Measurements from ENCODE around the gene BSN.

BSN gene

GRCh38 chr3:49712166-49712565 is 157.9 kb downstream of the BSN start:
- TF ChIP-seq TAF1 (IDR thresholded peaks at IDR 0.05; ENCODE audit: borderline replicate concordance, insufficient read depth, low read length) (no peak), REST (IDR thresholded peaks at IDR 0.05; ENCODE audit: insufficient read depth in 1 of 2, low read depth in 2 of 2, low read length in 2 of 2) (no peak), POLR2AphosphoS5 (IDR thresholded peaks at IDR 0.05; ENCODE audit: low read depth, low read length) (no peak), FOXP2 (optimal IDR thresholded peaks at IDR 0.05; ENCODE audit: borderline replicate concordance, extremely low read depth, extremely low read length, insufficient read depth) (no peak), SIN3A (IDR thresholded peaks at IDR 0.05; ENCODE audit: borderline replicate concordance, insufficient read depth, low read length) (no peak)

DNA sequence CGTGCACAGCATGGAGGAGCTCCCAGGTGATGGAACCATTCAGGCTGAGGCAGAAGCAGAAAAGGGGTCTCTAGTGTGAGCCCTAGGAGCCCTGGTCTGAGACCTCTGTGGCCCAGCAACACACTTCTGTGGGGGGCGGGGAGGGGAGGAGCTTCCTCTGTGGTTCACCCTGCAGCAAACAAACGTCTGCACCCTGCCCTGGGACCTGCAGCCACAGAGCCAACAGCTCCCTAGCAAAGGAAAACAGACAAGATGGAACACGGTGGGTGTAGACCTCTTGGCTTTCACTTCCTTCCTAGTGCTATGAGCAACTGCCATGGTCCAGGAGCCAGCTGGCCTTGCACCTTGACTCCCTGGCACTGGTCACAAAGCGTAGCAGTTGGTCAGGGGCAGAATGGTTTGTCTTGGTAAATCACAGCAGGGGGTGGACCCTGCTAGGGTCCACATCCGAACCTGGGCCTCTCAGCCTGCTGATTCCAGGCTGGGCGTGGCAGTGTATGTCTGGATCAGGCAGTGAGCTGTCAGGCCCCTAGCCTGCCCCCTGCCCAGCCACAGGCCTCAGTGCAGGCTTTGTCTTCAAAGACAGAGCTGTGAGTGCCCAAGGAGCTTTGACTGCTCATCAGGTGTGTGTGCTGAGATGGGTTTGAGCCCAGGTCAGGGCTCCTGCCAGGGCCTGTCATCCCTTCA is 158.5 kb downstream of the BSN start:
- TF ChIP-seq TAF1 (IDR thresholded peaks at IDR 0.05; ENCODE audit: borderline replicate concordance, insufficient read depth, low read length), result no peak
- no peak for TF ChIP-seq POLR2AphosphoS5 (IDR thresholded peaks at IDR 0.05; ENCODE audit: low read depth, low read length)
- no peak for TF ChIP-seq SIN3A (IDR thresholded peaks at IDR 0.05; ENCODE audit: borderline replicate concordance, insufficient read depth, low read length)
- TF ChIP-seq REST (IDR thresholded peaks at IDR 0.05; ENCODE audit: insufficient read depth in 1 of 2, low read depth in 2 of 2, low read length in 2 of 2), result no peak
- no peak for TF ChIP-seq FOXP2 (optimal IDR thresholded peaks at IDR 0.05; ENCODE audit: borderline replicate concordance, extremely low read depth, extremely low read length, insufficient read depth)

- TF ChIP-seq SIN3A (IDR thresholded peaks at IDR 0.05; ENCODE audit: borderline replicate concordance, insufficient read depth, low read length) (no peak), TAF1 (IDR thresholded peaks at IDR 0.05; ENCODE audit: borderline replicate concordance, insufficient read depth, low read length) (no peak), REST (IDR thresholded peaks at IDR 0.05; ENCODE audit: insufficient read depth in 1 of 2, low read depth in 2 of 2, low read length in 2 of 2) (no peak), FOXP2 (optimal IDR thresholded peaks at IDR 0.05; ENCODE audit: borderline replicate concordance, extremely low read depth, extremely low read length, insufficient read depth) (no peak)
Observed at GRCh38 chr3:49713336-49714105, 159.2 kb downstream of the BSN start.

DNA sequence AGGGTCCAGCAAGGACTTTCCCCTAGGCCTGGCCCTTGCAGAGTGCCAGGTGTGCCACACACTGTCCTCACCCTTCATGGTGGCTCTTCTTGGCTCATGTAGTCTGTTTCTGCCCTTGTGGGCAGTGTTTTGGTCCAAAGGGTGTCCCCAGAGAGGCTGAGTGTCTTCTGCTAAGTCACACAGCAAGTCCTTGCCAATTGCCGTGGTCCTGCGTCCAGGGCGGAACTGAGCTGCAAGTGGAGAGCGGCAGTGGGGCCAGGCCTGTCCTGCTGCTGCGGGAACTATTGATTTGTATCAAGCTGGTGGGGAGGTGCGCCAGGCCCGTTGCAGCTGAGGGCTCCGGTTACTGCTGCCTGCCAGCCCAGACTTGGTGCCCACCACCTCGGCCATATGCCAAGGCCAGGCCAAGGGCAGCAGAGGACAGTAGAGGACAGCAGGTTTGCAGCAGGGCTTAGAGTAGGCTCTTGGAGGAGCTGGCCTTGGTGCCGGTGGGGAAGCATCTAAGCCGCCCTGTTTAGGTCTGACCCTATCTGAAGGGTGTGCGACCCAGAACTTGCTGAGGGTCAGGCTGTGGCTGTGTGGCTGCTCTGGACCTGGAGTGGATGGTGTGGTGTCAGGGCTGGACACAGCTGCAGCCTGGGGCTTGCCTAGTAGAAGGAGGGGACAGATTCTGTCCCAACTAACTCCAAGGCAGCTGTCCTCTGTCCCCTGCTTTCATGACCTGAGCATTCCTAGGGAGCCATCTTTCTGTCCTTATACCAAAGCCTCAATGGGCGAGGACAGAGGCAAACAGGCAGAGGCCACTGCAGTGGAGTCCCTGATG is 160.7 kb downstream of the BSN start:
- no peak for TF ChIP-seq SIN3A (IDR thresholded peaks at IDR 0.05; ENCODE audit: borderline replicate concordance, insufficient read depth, low read length)
- TF ChIP-seq REST (IDR thresholded peaks at IDR 0.05; ENCODE audit: insufficient read depth in 1 of 2, low read depth in 2 of 2, low read length in 2 of 2), result no peak
- no peak for TF ChIP-seq FOXP2 (optimal IDR thresholded peaks at IDR 0.05; ENCODE audit: borderline replicate concordance, extremely low read depth, extremely low read length, insufficient read depth)
- no peak for TF ChIP-seq TAF1 (IDR thresholded peaks at IDR 0.05; ENCODE audit: borderline replicate concordance, insufficient read depth, low read length)
- TF ChIP-seq POLR2AphosphoS5 (IDR thresholded peaks at IDR 0.05; ENCODE audit: low read depth, low read length), result no peak
